ENCODE data around the gene WDR27. TPM values are rescaled to one million over a fixed set of nuclear protein-coding genes. Genes with fewer than 3 reads are reported as not detected.

The WDR27 gene
- total RNA-seq, 6 donors from 2014 or later: 20.1 to 80.7 (median 40.3) TPM

DNA sequence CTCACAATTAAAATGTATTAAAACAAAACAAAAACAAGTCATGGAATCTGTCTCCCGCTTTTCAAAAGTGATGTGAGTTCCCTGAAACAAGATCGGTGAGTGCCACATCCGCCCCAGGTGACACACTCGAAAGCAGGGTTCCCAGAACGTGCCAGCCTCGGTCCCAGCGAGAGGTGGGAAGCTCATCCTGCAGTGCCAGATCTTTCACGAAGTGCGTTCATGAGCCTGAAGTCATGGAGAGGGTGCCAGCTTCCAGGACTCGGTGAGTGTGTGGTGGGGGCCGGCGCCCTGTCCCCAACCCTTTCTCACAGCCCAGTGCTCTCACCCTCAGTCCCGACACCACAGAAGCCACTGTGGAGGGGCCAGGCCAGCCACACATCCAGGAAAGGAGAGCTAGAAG is 127.4 kb downstream of the WDR27 start:
- Histone ChIP-seq H3K27ac (no peak overlapping the region), H3K4me1 (no peaks in the 10 kb centered on the region)
- ATAC-seq (ENCODE audit: low FRiP score in 2 of 2): no peak

DNA sequence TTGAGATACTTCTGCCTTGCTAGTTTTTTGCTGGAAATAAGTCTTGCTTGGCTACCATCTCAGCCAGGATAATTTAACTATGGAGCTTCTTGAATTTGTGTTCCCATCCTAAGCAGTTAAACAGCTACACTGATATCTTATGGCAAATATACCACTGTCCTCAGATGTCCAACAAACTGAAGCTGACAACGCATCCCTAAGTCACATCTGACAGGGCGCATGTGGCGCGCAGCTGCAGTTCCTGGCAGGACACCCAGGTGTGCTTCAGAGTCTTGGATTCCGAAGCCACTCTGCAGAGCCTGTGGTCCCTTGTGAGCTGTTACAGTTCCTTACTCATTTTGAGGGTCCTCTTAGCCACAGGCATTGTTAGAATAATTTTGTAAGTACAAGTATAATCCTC is 127.9 kb downstream of the WDR27 start:
- TF ChIP-seq, protein P1, sequence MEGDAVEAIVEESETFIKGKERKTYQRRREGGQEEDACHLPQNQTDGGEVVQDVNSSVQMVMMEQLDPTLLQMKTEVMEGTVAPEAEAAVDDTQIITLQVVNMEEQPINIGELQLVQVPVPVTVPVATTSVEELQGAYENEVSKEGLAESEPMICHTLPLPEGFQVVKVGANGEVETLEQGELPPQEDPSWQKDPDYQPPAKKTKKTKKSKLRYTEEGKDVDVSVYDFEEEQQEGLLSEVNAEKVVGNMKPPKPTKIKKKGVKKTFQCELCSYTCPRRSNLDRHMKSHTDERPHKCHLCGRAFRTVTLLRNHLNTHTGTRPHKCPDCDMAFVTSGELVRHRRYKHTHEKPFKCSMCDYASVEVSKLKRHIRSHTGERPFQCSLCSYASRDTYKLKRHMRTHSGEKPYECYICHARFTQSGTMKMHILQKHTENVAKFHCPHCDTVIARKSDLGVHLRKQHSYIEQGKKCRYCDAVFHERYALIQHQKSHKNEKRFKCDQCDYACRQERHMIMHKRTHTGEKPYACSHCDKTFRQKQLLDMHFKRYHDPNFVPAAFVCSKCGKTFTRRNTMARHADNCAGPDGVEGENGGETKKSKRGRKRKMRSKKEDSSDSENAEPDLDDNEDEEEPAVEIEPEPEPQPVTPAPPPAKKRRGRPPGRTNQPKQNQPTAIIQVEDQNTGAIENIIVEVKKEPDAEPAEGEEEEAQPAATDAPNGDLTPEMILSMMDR (IDR thresholded peaks at IDR 0.05): no peak
- TF ChIP-seq POLR2A (IDR thresholded peaks at IDR 0.05) (no peak), POLR2AphosphoS5 (IDR thresholded peaks at IDR 0.05) (no peak), EP300 (IDR thresholded peaks at IDR 0.05) (no peak)
- Histone ChIP-seq H3K27ac (no peak overlapping the region), H3K27me3 (no peaks in the 10 kb centered on the region), H3K4me3 (no peak overlapping the region), H3K4me1 (no peaks in the 10 kb centered on the region), H3K36me3 (no peaks in the 10 kb centered on the region), H3K9me3 (no peaks in the 10 kb centered on the region)
- DNase-seq (no peak), ATAC-seq (ENCODE audit: low FRiP score in 2 of 2) (no peak)
- WGBS, 2 donors: 97 to 98% methylated on average over 5 of the region's 5 CpGs

More for the DNA sequence above, 127.4 kb downstream of the WDR27 start:
- WGBS, 2 donors: 86 to 87% methylated on average over 9 to 13 of the region's 13 CpGs
- Histone ChIP-seq H3K27me3 (no peaks in the 10 kb centered on the region), H3K9me3 (no peaks in the 10 kb centered on the region), H3K36me3 (no peaks in the 10 kb centered on the region), H3K4me3 (no peak overlapping the region)
- TF ChIP-seq POLR2A (IDR thresholded peaks at IDR 0.05) (no peak), EP300 (IDR thresholded peaks at IDR 0.05) (no peak), POLR2AphosphoS5 (IDR thresholded peaks at IDR 0.05) (no peak)
- TF ChIP-seq, protein P1 (IDR thresholded peaks at IDR 0.05): no peak
- DNase-seq: peak in 1 of 2 donors; percentile 34

DNA sequence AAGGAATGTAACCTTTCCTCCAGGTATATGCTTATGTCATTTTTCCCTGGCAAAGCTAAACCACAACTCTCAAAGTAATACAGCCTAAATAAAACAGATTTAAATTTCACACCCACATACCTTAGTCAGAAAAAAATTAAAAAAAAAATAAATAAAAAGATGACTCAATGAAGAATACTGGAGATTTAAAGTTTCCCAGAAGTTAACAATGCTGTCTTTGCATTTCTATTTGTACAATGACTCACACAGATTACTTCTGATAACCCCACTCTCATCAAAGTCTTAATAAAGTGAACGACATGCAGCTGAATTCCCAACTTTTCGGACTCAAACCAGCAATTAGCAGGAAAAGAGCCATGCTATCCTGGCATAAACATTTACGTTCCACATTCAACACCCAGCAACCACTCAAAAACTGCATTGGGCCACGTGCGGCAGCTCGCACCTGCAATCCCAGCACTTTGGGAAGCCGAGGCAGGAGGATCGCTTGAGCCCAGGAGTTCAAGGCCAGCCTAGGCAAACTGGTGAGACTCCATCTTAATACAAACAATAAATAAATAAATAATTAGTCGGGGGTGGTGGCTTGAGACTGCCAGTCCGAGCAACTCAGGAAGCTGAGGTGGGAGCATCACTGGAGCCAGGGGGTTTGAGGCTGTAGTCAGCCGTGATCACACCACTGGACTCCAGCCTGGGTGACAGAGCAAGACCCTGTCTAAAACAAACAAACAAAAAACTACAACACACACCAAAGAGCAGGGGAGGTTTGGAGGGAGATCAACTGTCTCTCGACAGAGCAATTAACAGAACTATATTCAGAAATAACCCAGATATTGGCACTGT is 130.5 kb downstream of the WDR27 start:
- no peak for ATAC-seq (ENCODE audit: low FRiP score in 2 of 2)
- no peaks in the 10 kb centered on the region for H3K27me3 ChIP-seq
- no peaks in the 10 kb centered on the region for H3K36me3 ChIP-seq
- no peaks in the 10 kb centered on the region for H3K9me3 ChIP-seq
- no peak overlapping the region for H3K4me3 ChIP-seq
- TF ChIP-seq POLR2A (IDR thresholded peaks at IDR 0.05) (no peak), EP300 (IDR thresholded peaks at IDR 0.05) (no peak), POLR2AphosphoS5 (IDR thresholded peaks at IDR 0.05) (no peak)
- TF ChIP-seq, protein P1 (IDR thresholded peaks at IDR 0.05): no peak
- H3K4me1 ChIP-seq: no peaks in the 10 kb centered on the region
- 87 to 88% methylated on average over 12 of the region's 12 CpGs for WGBS, 2 donors
- DNase-seq: no peak
- H3K27ac ChIP-seq: no peak overlapping the region

DNA sequence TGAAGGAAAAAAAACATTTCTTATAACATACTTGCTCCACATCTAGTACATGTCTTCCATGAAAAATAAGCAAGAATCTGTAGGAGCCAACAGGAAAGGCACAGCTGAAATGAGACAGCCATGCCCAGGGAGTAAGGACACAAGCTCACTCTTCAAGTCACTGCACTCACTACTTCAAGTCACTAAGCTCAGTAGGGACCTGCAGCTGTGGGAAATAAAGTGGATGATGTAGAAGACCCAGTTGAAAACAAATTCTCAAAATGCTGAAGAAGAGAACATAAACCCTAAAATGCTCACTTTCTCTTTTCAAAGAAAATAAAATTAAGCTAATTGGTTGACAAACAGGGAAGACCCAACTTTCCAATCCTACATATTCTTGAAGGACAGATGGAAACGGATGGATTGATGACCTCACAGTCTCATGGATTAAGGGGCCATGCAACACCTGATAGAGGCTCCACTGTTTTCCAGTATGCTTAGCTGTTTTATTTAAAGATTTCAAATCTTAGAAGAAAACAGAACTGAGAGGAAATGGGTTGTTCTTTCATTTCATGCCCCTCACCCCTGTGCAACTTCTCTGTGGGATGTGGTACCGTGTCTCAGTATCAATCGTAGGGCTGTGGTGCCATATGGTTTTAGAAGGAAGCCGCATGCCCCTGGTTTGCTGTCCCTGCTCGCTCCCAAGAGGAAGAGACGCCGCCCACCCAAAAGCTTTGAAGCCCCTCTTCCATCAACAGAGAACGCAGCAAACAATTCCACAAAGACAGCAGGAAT is 133.3 kb downstream of the WDR27 start:
- WGBS, 2 donors: 76 to 91% methylated on average over 8 of the region's 8 CpGs

More for the DNA sequence above, 133.3 kb downstream of the WDR27 start:
- Histone ChIP-seq H3K4me3 (no peak overlapping the region), H3K36me3 (no peaks in the 10 kb centered on the region), H3K27ac (no peak overlapping the region), H3K9me3 (no peaks in the 10 kb centered on the region), H3K27me3 (no peaks in the 10 kb centered on the region), H3K4me1 (no peaks in the 10 kb centered on the region)
- ATAC-seq (ENCODE audit: low FRiP score in 2 of 2) (no peak), DNase-seq (no peak)
- TF ChIP-seq POLR2AphosphoS5 (IDR thresholded peaks at IDR 0.05): no peak
- TF ChIP-seq, protein P1 (IDR thresholded peaks at IDR 0.05): no peak
- no peak for TF ChIP-seq POLR2A (IDR thresholded peaks at IDR 0.05)
- TF ChIP-seq EP300 (IDR thresholded peaks at IDR 0.05): no peak
